HG02981 (cell line): Measurements from ENCODE around the gene USO1.
"Not testable (repeated sequence)": the region's sequence is repeated elsewhere in the genome, so short reads cannot be mapped to it uniquely, and the experiment has no call there.

Experiments
- ATAC-seq: cut with Tn5 transposase; IDR thresholded peaks from one replicate; pipeline ENCODE4 v1.9.1; 2021; ENCODE audit warnings: mild to moderate bottlenecking, moderate library complexity; ENCODE audit not compliant: unreplicated experiment

The USO1 gene, protein sequence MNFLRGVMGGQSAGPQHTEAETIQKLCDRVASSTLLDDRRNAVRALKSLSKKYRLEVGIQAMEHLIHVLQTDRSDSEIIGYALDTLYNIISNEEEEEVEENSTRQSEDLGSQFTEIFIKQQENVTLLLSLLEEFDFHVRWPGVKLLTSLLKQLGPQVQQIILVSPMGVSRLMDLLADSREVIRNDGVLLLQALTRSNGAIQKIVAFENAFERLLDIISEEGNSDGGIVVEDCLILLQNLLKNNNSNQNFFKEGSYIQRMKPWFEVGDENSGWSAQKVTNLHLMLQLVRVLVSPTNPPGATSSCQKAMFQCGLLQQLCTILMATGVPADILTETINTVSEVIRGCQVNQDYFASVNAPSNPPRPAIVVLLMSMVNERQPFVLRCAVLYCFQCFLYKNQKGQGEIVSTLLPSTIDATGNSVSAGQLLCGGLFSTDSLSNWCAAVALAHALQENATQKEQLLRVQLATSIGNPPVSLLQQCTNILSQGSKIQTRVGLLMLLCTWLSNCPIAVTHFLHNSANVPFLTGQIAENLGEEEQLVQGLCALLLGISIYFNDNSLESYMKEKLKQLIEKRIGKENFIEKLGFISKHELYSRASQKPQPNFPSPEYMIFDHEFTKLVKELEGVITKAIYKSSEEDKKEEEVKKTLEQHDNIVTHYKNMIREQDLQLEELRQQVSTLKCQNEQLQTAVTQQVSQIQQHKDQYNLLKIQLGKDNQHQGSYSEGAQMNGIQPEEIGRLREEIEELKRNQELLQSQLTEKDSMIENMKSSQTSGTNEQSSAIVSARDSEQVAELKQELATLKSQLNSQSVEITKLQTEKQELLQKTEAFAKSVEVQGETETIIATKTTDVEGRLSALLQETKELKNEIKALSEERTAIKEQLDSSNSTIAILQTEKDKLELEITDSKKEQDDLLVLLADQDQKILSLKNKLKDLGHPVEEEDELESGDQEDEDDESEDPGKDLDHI

DNA sequence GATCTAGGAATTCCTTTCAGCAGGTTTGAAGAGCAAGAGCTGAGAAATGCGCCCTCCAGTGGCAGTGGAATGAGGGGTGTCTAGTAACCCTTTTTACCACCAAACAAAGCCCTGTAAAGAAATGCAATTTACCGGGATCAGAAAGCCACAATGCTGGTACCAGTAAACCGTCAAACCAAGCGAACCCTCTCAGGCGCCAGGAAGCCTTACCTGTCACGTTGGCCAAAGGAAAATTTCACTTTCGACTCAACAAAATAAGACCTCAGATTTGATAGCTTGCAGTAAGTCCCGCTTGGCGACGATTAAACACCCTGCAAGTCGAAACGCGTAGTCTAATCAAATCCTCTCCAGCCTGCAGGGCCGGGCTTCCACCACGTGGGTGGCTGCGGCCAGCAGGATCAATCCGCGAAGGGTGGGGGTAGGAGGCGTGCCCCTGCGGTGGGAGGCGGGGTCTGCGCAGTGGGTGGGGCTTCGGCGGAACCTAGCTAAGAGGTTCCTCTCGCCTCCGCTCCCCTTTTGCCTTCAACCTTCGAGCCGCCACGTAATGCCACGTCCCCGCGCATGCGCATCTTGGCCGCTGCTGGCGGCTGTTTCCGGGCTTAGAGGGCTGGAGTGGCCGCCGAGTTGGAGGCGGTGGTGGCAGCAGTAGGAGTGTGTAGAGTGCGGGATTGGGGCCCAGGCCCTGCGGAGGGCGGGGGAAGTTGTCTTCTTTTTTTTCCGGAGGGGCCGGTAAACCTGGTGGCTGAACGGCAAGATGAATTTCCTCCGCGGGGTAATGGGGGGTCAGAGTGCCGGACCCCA lies at the start of gene USO1:
Gene USO1 (plus strand): TSS at position 512 of the 801 bp plus-strand sequence. CDS start 243 bp downstream, at position 755.
- ATAC-seq = peak; percentile 90

GRCh38 chr4:75675004-75675531 lies 49.3 kb upstream of the USO1 start:
- no peak for ATAC-seq

DNA sequence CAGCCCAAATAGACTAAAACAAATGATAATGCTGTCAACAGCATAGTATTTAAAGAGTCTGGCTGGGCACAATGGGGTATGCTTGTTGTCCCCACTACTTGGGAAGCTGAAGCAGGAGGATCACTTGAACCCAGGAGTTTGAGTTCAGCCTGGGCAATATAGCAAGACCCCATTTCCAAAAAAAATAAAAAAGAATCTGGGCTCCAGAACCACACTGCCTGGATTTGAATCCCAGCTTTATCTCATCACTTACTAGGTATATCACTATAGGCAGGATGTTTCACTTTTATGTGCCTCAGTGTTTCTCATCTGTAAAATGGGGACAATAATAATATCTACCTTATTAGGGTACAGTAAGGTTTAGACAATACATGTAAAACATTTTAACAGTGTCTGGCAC lies 45.9 kb upstream of the USO1 start:
- ATAC-seq = no peak

DNA sequence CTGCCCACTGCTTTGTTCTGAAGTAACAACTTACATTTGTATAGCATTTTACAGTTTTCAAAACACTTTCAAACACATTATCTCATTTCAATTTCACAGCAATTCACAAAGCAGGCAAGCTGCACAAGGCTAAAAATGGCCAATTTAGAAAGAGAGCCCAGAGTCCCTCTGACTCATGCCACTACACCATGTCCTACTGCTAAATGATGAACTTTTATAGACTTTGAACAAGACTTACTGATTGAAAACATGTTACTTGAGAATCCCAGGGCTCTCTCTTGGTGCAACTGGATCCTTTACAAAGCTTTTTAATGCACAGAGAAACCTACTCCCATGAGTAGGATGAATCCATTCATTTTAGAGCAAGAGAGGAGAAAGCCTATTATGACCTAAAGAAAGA lies 45.4 kb upstream of the USO1 start:
- ATAC-seq = no peak

- ATAC-seq = no peak
Observed at GRCh38 chr4:75679876-75680575, 44.4 kb upstream of the USO1 start.

DNA sequence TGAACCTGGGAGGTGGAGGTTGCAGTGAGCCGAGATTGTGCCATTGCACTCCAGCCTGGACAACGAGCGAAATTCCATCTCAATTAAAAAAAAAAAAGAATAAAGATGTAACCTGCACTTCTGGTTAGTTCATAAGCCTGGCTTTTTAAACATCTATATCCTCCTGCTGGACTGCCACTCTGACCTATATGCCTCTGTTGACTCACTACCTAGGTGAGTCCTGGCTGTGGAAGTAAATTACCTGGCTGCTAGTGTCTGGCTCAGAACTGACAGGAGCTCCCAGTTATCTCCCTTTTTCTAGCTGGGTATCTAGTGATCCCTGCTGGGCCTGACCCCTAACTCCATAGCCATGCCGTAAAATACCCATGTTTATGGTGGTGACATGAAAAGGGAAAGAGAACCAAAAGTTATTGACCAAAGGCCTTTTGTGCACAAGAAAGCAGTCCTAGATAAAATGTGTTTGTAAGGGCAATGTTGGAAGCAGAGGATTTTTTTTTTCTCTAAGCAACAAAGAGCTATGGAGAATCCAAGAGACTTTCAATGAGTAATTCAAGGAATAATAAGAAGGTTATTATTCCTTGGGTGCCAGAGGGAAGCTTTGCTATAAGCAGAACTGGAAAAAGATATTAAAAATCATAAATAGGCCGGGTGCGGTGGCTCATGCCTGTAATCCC lies 40.8 kb upstream of the USO1 start:
- no peak for ATAC-seq

GRCh38 chr4:75685546-75686189 lies 38.7 kb upstream of the USO1 start:
- no peak for ATAC-seq

GRCh38 chr4:75686346-75686745 lies 38.0 kb upstream of the USO1 start:
- no peak for ATAC-seq

GRCh38 chr4:75687125-75687524 lies 37.3 kb upstream of the USO1 start:
- not testable (repeated sequence) for ATAC-seq

DNA sequence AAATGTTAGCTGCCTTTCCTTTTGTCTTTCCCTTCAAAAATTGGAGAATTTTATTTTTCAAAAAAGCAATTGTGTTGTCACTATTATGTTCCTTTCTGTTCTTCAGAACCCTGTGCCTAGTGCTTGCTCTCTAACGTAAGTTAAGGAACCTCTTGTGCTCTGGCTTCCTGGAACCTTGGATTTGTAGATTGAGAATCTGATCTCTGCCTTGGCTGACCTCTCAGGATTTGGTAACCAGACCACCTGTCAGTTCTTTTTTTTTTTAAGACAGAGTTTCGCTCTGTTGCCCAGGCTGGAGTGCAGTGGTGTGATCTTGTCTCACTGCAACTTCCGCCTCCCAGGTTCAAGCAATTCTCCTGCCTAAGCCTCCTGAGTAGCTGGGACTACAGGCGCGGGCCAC lies 32.3 kb upstream of the USO1 start:
- ATAC-seq = not testable (repeated sequence)

DNA sequence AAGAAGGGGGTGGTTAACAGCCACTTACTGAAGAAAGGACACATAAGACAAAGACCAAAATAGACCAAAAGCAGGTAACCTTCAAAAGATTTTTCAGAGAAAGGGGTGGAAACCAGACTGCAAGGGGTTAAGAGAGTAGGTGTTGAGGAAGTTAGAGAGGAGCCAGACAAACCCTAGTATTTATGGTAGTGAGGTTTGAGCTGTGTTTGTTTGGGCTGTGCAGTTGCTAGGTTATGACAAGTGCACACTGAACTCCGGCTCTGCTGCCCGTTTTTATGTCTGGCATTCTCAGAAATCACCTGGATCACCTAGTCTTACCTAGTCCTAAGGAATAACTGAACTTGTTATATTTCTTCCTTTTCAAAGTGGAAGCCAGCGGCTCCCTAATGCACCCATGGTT lies 28.3 kb upstream of the USO1 start:
- peak; percentile 40 for ATAC-seq

DNA sequence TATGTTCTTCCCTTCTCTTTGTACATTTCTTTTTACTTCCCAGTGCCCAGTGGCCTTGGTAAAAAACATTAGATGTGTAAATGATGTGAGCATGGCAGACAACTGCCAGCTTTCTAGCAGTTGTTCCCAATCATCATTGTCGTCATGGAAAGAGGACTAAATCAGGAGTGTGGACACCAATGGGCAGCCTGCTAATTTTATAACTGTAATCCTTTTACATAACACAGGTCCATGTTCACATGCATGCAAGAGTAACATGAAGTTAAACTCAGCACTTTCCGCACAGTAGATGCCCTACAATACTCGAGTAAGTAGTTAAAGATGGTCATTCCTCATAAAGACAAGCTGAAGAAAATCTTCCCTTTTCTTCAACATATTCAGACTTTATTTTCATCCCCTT lies 27.8 kb upstream of the USO1 start:
- no peak for ATAC-seq

DNA sequence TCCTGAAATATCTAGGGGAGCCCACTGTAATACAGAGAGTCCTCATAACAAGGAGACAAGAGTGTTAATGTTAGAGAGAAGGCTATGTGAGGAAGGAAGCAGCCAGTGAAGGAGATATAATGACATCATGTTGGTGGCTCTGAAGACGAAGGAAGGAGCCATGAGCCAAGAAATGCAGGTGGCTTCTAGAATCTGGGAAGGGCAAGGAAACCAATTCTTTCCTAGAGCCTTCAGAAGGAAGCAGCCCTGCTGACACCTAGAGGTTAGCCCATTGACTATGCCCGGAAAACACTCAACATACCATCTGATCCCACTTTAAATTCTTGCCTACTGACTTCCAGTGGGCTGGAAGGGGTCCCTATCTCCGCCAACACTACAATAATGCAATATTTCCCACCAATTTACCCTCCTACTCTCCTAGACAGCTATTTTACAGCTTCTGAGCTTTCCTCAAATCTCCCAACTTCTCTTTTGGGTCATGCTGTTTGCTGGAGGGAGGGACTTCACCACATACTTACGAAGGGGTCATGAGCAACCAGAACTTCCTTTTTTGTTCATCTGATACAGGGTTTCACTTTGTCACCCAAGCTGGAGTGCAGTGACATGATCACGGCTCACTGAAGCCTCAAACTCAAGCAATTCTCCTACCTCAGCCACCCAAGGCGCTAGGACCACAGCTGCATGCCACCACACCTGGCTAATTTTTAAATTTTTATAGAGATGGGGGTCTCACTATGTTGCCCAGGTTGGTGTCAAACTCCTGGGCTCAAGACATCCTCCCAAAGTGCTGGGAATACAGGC lies 26.0 kb upstream of the USO1 start:
- peak; percentile 95 for ATAC-seq

DNA sequence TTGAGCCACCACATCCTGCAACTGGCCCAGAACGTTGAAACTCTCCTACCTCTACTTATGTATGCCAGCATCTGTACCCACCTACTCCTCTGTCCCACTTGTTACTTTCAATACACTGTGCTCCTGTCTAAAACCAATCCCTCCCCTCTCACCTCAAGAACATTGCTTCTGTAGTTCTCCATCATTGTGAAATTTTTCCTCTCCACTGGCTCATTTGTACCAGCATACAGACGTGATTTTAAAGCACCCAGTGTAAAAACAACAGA lies 25.5 kb upstream of the USO1 start:
- peak; percentile 40 for ATAC-seq

DNA sequence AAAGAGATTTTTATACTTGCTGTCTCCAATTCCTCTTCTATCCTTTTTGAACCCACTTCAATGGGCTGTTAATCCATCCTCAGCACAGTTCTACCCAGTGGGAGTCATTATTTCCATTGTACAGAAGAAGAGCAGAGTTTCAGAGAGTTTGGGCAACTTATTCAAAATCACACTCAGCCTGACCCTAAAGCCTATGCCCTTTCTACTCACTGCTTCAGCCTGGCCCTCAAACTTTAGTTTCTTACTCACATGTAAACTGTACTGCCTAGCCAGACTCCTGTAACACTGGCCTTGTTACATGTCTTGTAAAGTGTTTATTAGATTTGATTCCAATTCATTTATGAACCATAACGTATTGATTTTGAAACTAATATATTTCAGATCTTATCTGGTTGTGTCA lies 25.1 kb upstream of the USO1 start:
- ATAC-seq = no peak

DNA sequence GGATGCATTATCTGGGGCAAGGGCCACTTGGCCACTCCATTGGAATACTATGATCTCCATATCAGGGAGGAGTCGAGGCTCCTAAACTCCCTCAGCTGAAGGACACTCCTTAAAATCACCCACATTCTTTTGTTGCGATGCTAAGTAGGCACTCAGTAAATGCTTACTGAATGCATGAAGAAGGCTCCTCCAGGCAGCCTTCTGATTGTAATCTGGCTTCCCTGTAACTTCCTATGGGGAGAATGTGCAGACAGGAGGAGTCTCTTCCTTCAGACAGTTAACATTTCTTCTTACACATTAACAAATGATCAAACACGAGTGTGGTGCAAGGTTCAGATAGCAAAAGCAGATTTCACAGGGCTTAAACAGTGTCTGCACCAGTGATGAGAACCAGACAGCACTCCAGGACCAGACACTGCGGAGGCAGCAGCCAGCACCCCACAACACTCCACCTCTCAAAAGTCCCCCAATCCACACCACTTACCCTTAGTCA lies 21.4 kb upstream of the USO1 start:
- no peak for ATAC-seq

- no peak for ATAC-seq
Observed at GRCh38 chr4:75705198-75705977, 19.0 kb upstream of the USO1 start.
